ENCODE data around the gene GTF2H1.

GTF2H1 gene

GRCh38 chr11:18371279-18371678, 48.9 kb downstream of the GTF2H1 start:
- Histone ChIP-seq H2AK5ac (ENCODE audit: low read length, severe bottlenecking) (no peak overlapping the region), H2BK15ac (ENCODE audit: low read depth, poor library complexity, severe bottlenecking) (no peak overlapping the region), H4K8ac (ENCODE audit: low read length) (no peak overlapping the region), H2BK5ac (ENCODE audit: low read depth, low read length, poor library complexity, severe bottlenecking) (no peak overlapping the region), H3K4me1 (ENCODE audit: control insufficient read depth, insufficient read depth, low read depth, low read length) (no peaks in the 10 kb centered on the region), H3K18ac (ENCODE audit: low read depth in 1 of 2, low read length in 2 of 2) (no peak overlapping the region), H2AFZ (ENCODE audit: low read depth, low read length) (no peak overlapping the region), H3K9me3 (ENCODE audit: control insufficient read depth, low read length) (no peaks in the 10 kb centered on the region), H3K23ac (ENCODE audit: low read length in 2 of 2) (no peak overlapping the region), H3K9ac (ENCODE audit: low read length) (no peak overlapping the region), H3K36me3 (ENCODE audit: control insufficient read depth in 1 of 2, insufficient read depth in 2 of 2, low read depth in 1 of 2, low read length in 2 of 2) (peaks cover 0 to 19% of the 10 kb centered on the region in 2 experiments), H3K27me3 (ENCODE audit: control insufficient read depth in 1 of 2, insufficient read depth in 1 of 2, low read length in 2 of 2) (no peaks in the 10 kb centered on the region), H2BK120ac (ENCODE audit: low read depth, low read length) (no peak overlapping the region), H3K4me3 (ENCODE audit: insufficient read depth in 1 of 2, low read depth in 1 of 2, low read length in 2 of 2) (no peak overlapping the region), H3K79me1 (replicated peaks; ENCODE audit: low read length, poor library complexity, severe bottlenecking) (no peaks in the 10 kb centered on the region), H3K4ac (ENCODE audit: low read depth in 1 of 2, low read length in 2 of 2) (no peak overlapping the region), H2BK12ac (ENCODE audit: low read length in 2 of 2) (no peak overlapping the region), H4K91ac (ENCODE audit: low read length) (no peak overlapping the region), H3K4me2 (ENCODE audit: low read length, poor library complexity, severe bottlenecking) (no peak overlapping the region), H3K27ac (ENCODE audit: low read length, poor library complexity, severe bottlenecking) (no peak overlapping the region), H3K14ac (ENCODE audit: low read length in 2 of 2) (no peak overlapping the region)
- 88% methylated on average over 1 of the region's 2 CpGs for WGBS
- no peak for DNase-seq

- Histone ChIP-seq H2BK120ac (ENCODE audit: low read depth, low read length) (no peak overlapping the region), H3K4me3 (ENCODE audit: insufficient read depth in 1 of 2, low read depth in 1 of 2, low read length in 2 of 2) (no peak overlapping the region), H3K27ac (ENCODE audit: low read length, poor library complexity, severe bottlenecking) (no peak overlapping the region), H2BK15ac (ENCODE audit: low read depth, poor library complexity, severe bottlenecking) (no peak overlapping the region), H3K4ac (ENCODE audit: low read depth in 1 of 2, low read length in 2 of 2) (no peak overlapping the region), H2AK5ac (ENCODE audit: low read length, severe bottlenecking) (no peak overlapping the region), H2BK5ac (ENCODE audit: low read depth, low read length, poor library complexity, severe bottlenecking) (no peak overlapping the region), H3K23ac (ENCODE audit: low read length in 2 of 2) (no peak overlapping the region), H3K4me2 (ENCODE audit: low read length, poor library complexity, severe bottlenecking) (no peak overlapping the region), H3K36me3 (ENCODE audit: control insufficient read depth in 1 of 2, insufficient read depth in 2 of 2, low read depth in 1 of 2, low read length in 2 of 2) (peaks cover 0 to 10% of the 10 kb centered on the region in 2 experiments), H3K4me1 (ENCODE audit: control insufficient read depth, insufficient read depth, low read depth, low read length) (no peaks in the 10 kb centered on the region), H2BK12ac (ENCODE audit: low read length in 2 of 2) (no peak overlapping the region), H3K9ac (ENCODE audit: low read length) (no peak overlapping the region), H3K18ac (ENCODE audit: low read depth in 1 of 2, low read length in 2 of 2) (no peak overlapping the region), H4K91ac (ENCODE audit: low read length) (no peak overlapping the region), H3K9me3 (ENCODE audit: control insufficient read depth, low read length) (no peaks in the 10 kb centered on the region), H2AFZ (ENCODE audit: low read depth, low read length) (no peak overlapping the region), H3K79me1 (replicated peaks; ENCODE audit: low read length, poor library complexity, severe bottlenecking) (no peaks in the 10 kb centered on the region), H3K14ac (ENCODE audit: low read length in 2 of 2) (no peak overlapping the region), H4K8ac (ENCODE audit: low read length) (no peak overlapping the region), H3K27me3 (ENCODE audit: control insufficient read depth in 1 of 2, insufficient read depth in 1 of 2, low read length in 2 of 2) (no peaks in the 10 kb centered on the region)
- DNase-seq: no peak
- 100% methylated on average over 1 of the region's 2 CpGs for WGBS
Measured at GRCh38 chr11:18372201-18372600, 49.8 kb downstream of the GTF2H1 start.

GRCh38 chr11:18374956-18375355, 52.6 kb downstream of the GTF2H1 start:
- H2BK120ac ChIP-seq (ENCODE audit: low read depth, low read length): no peak overlapping the region
- no peaks in the 10 kb centered on the region for H3K79me1 ChIP-seq (replicated peaks; ENCODE audit: low read length, poor library complexity, severe bottlenecking)
- H2BK15ac ChIP-seq (ENCODE audit: low read depth, poor library complexity, severe bottlenecking): no peak overlapping the region
- no peak overlapping the region for H3K4ac ChIP-seq (ENCODE audit: low read depth in 1 of 2, low read length in 2 of 2)
- H3K14ac ChIP-seq (ENCODE audit: low read length in 2 of 2): no peak overlapping the region
- no peaks in the 10 kb centered on the region for H3K4me1 ChIP-seq (ENCODE audit: control insufficient read depth, insufficient read depth, low read depth, low read length)
- no peak overlapping the region for H3K4me2 ChIP-seq (ENCODE audit: low read length, poor library complexity, severe bottlenecking)
- WGBS: 100% methylated on average over 1 of the region's 2 CpGs
- H3K9me3 ChIP-seq (ENCODE audit: control insufficient read depth, low read length): no peaks in the 10 kb centered on the region
- no peak overlapping the region for H3K4me3 ChIP-seq (ENCODE audit: insufficient read depth in 1 of 2, low read depth in 1 of 2, low read length in 2 of 2)
- H3K9ac ChIP-seq (ENCODE audit: low read length): no peak overlapping the region
- no peak overlapping the region for H3K27ac ChIP-seq (ENCODE audit: low read length, poor library complexity, severe bottlenecking)
- H3K18ac ChIP-seq (ENCODE audit: low read depth in 1 of 2, low read length in 2 of 2): no peak overlapping the region
- H4K91ac ChIP-seq (ENCODE audit: low read length): no peak overlapping the region
- no peak overlapping the region for H2BK5ac ChIP-seq (ENCODE audit: low read depth, low read length, poor library complexity, severe bottlenecking)
- no peak overlapping the region for H2AFZ ChIP-seq (ENCODE audit: low read depth, low read length)
- H2BK12ac ChIP-seq (ENCODE audit: low read length in 2 of 2): no peak overlapping the region
- no peak for DNase-seq
- no peak overlapping the region for H2AK5ac ChIP-seq (ENCODE audit: low read length, severe bottlenecking)
- H3K23ac ChIP-seq (ENCODE audit: low read length in 2 of 2): no peak overlapping the region
- peaks cover 0 to 3% of the 10 kb centered on the region in 2 experiments for H3K36me3 ChIP-seq (ENCODE audit: control insufficient read depth in 1 of 2, insufficient read depth in 2 of 2, low read depth in 1 of 2, low read length in 2 of 2)
- no peaks in the 10 kb centered on the region for H3K27me3 ChIP-seq (ENCODE audit: control insufficient read depth in 1 of 2, insufficient read depth in 1 of 2, low read length in 2 of 2)
- no peak overlapping the region for H4K8ac ChIP-seq (ENCODE audit: low read length)

GRCh38 chr11:18375941-18376340, 53.6 kb downstream of the GTF2H1 start:
- H3K23ac ChIP-seq (ENCODE audit: low read length in 2 of 2): no peak overlapping the region
- H3K9me3 ChIP-seq (ENCODE audit: control insufficient read depth, low read length): no peaks in the 10 kb centered on the region
- no peak overlapping the region for H3K14ac ChIP-seq (ENCODE audit: low read length in 2 of 2)
- no peaks in the 10 kb centered on the region for H3K27me3 ChIP-seq (ENCODE audit: control insufficient read depth in 1 of 2, insufficient read depth in 1 of 2, low read length in 2 of 2)
- H3K18ac ChIP-seq (ENCODE audit: low read depth in 1 of 2, low read length in 2 of 2): no peak overlapping the region
- H3K4me3 ChIP-seq (ENCODE audit: insufficient read depth in 1 of 2, low read depth in 1 of 2, low read length in 2 of 2): no peak overlapping the region
- H2AFZ ChIP-seq (ENCODE audit: low read depth, low read length): no peak overlapping the region
- no peak overlapping the region for H3K9ac ChIP-seq (ENCODE audit: low read length)
- H2BK5ac ChIP-seq (ENCODE audit: low read depth, low read length, poor library complexity, severe bottlenecking): no peak overlapping the region
- no peak overlapping the region for H4K91ac ChIP-seq (ENCODE audit: low read length)
- H2BK15ac ChIP-seq (ENCODE audit: low read depth, poor library complexity, severe bottlenecking): no peak overlapping the region
- H3K4me1 ChIP-seq (ENCODE audit: control insufficient read depth, insufficient read depth, low read depth, low read length): no peaks in the 10 kb centered on the region
- H3K4me2 ChIP-seq (ENCODE audit: low read length, poor library complexity, severe bottlenecking): no peak overlapping the region
- peaks cover 0 to 3% of the 10 kb centered on the region in 2 experiments for H3K36me3 ChIP-seq (ENCODE audit: control insufficient read depth in 1 of 2, insufficient read depth in 2 of 2, low read depth in 1 of 2, low read length in 2 of 2)
- no peak overlapping the region for H2BK12ac ChIP-seq (ENCODE audit: low read length in 2 of 2)
- no peak overlapping the region for H2BK120ac ChIP-seq (ENCODE audit: low read depth, low read length)
- 90% methylated on average over 1 of the region's 1 CpG for WGBS
- no peaks in the 10 kb centered on the region for H3K79me1 ChIP-seq (replicated peaks; ENCODE audit: low read length, poor library complexity, severe bottlenecking)
- DNase-seq: no peak
- H4K8ac ChIP-seq (ENCODE audit: low read length): no peak overlapping the region
- no peak overlapping the region for H3K27ac ChIP-seq (ENCODE audit: low read length, poor library complexity, severe bottlenecking)
- no peak overlapping the region for H3K4ac ChIP-seq (ENCODE audit: low read depth in 1 of 2, low read length in 2 of 2)
- H2AK5ac ChIP-seq (ENCODE audit: low read length, severe bottlenecking): no peak overlapping the region

Measured in mesenchymal stem cell (in vitro differentiated cells and primary cell).